H9 (cell line): Measurements from ENCODE around the gene WASHC2C. TPM values are rescaled to one million over a fixed set of nuclear protein-coding genes. Genes with fewer than 3 reads are reported as not detected.
"Not testable (repeated sequence)": the region's sequence is repeated elsewhere in the genome, so short reads cannot be mapped to it uniquely, and the experiment has no call there.

Experiments used
- DNase-seq: peaks from one replicate; pipeline ENCODE4 v3.0.0-alpha.2; 2017
- H2AFZ ChIP-seq: one replicate; pipeline ENCODE4 v1.6.1; 2013; ENCODE audit warnings: mild to moderate bottlenecking, low read length, control low read depth, moderate library complexity
- H2AK5ac ChIP-seq: 2 replicates; pipeline ENCODE4 v1.6.1; 2013; ENCODE audit warnings: low read length, control low read depth, mixed read lengths; ENCODE audit not compliant: insufficient read length
- H2BK120ac ChIP-seq: one replicate; pipeline ENCODE4 v1.6.1; 2013; ENCODE audit warnings: low read depth, mild to moderate bottlenecking, low read length, control low read depth, inconsistent platforms; ENCODE audit not compliant: poor library complexity, severe bottlenecking
- H2BK12ac ChIP-seq: 2 replicates; pipeline ENCODE4 v1.6.1; 2013; ENCODE audit warnings: low read length, control low read depth, mixed read lengths, low read depth; ENCODE audit not compliant: insufficient read length
- H2BK15ac ChIP-seq: 2 replicates; pipeline ENCODE4 v1.6.1; 2013; ENCODE audit warnings: low read depth, low read length, control low read depth
- H2BK20ac ChIP-seq: one replicate; pipeline ENCODE4 v1.6.1; 2013; ENCODE audit warnings: low read depth, mild to moderate bottlenecking, low read length, control low read depth, inconsistent platforms; ENCODE audit not compliant: poor library complexity, severe bottlenecking
- H2BK5ac ChIP-seq: 2 replicates; pipeline ENCODE4 v1.6.1; 2013; ENCODE audit warnings: low read length, control low read depth, mixed read lengths; ENCODE audit not compliant: insufficient read length
- H3K14ac ChIP-seq: 2 replicates; pipeline ENCODE4 v1.6.1; 2013; ENCODE audit warnings: low read length, control low read depth; ENCODE audit not compliant: insufficient read depth
- H3K18ac ChIP-seq: 2 replicates; pipeline ENCODE4 v1.6.1; 2013; ENCODE audit warnings: low read depth, mild to moderate bottlenecking, mixed read lengths, low read length, control low read depth; ENCODE audit not compliant: insufficient read length
- H3K23ac ChIP-seq: 2 replicates; pipeline ENCODE4 v1.6.1; 2013; ENCODE audit warnings: low read length, control low read depth, mixed read lengths, low read depth; ENCODE audit not compliant: insufficient read length
- H3K23me2 ChIP-seq: 2 replicates; pipeline ENCODE4 v1.6.1; 2013; ENCODE audit warnings: low read depth, mild to moderate bottlenecking, mixed read lengths, low read length, control low read depth; ENCODE audit not compliant: insufficient read length, poor library complexity, severe bottlenecking
- H3K27ac ChIP-seq: 2 replicates; pipeline ENCODE4 v1.5.1; 2013; ENCODE audit warnings: low read length, control low read depth, mixed read lengths, low read depth; ENCODE audit not compliant: insufficient read length
- H3K27me3 ChIP-seq: 2 replicates; pipeline ENCODE4 v1.6.1; 2013; ENCODE audit warnings: low read length, control low read depth, inconsistent platforms; ENCODE audit not compliant: insufficient read depth
- H3K4ac ChIP-seq: 2 replicates; pipeline ENCODE4 v1.6.1; 2013; ENCODE audit warnings: low read depth, mild to moderate bottlenecking, control low read depth, inconsistent platforms, low read length, moderate library complexity
- H3K4me1 ChIP-seq: 2 replicates; pipeline ENCODE4 v1.6.1; 2013; ENCODE audit warnings: low read length, control low read depth, inconsistent platforms; ENCODE audit not compliant: insufficient read depth
- H3K4me2 ChIP-seq: 2 replicates; pipeline ENCODE4 v1.6.1; 2013; ENCODE audit warnings: low read length, control low read depth, mixed read lengths; ENCODE audit not compliant: insufficient read length, insufficient read depth
- H3K56ac ChIP-seq: 2 replicates; pipeline ENCODE4 v1.6.1; 2013; ENCODE audit warnings: low read depth, mild to moderate bottlenecking, mixed read lengths, low read length, control low read depth; ENCODE audit not compliant: insufficient read length
- H3K79me1 ChIP-seq: 2 replicates; pipeline ENCODE4 v1.6.1; 2013; ENCODE audit warnings: low read depth, mild to moderate bottlenecking, moderate library complexity, low read length, control low read depth, inconsistent platforms; ENCODE audit not compliant: insufficient read depth, poor library complexity, severe bottlenecking
- H3K79me2 ChIP-seq: 2 replicates; pipeline ENCODE4 v1.6.1; 2013; ENCODE audit warnings: low read length, control low read depth, inconsistent platforms; ENCODE audit not compliant: insufficient read depth
- H3K9ac ChIP-seq: 2 replicates; pipeline ENCODE4 v1.6.1; 2013; ENCODE audit warnings: low read length, control low read depth, mixed read lengths; ENCODE audit not compliant: insufficient read length; ENCODE audit errors: extremely low read depth
- H3K9me3 ChIP-seq: one replicate; pipeline ENCODE4 v1.6.1; 2013; ENCODE audit warnings: low read depth, low read length, inconsistent platforms; ENCODE audit not compliant: control insufficient read depth
- H3T11ph ChIP-seq: one replicate; pipeline ENCODE4 v1.6.1; 2013; ENCODE audit warnings: mild to moderate bottlenecking, low read length, control low read depth, inconsistent platforms
- H4K20me1 ChIP-seq: one replicate; pipeline ENCODE4 v1.6.1; 2013; ENCODE audit not compliant: control insufficient read depth, insufficient read length, insufficient read depth
- H4K5ac ChIP-seq: 2 replicates; pipeline ENCODE4 v1.6.1; 2013; ENCODE audit warnings: low read depth, mild to moderate bottlenecking, mixed read lengths, low read length, control low read depth; ENCODE audit not compliant: insufficient read length
- H4K8ac ChIP-seq: replicated peaks from 2 replicates; pipeline ENCODE4 v1.6.1; 2013; ENCODE audit warnings: low read length, control low read depth, mixed read lengths, low read depth; ENCODE audit not compliant: insufficient read length
- H4K91ac ChIP-seq: 2 replicates; pipeline ENCODE4 v1.6.1; 2013; ENCODE audit warnings: low read depth, mild to moderate bottlenecking, moderate library complexity, mixed read lengths, low read length, control low read depth; ENCODE audit not compliant: insufficient read length
- H3K27ac Mint-ChIP-seq, 3 experiments: 2 replicates in 2 of 3; 3 replicates in 1 of 3; pipeline ENCODE4 v1.8.0; 2020 to 2021; ENCODE audit warnings: mixed read lengths in 3 of 3, mild to moderate bottlenecking in 1 of 3, moderate library complexity in 1 of 3
- H3K27me3 Mint-ChIP-seq: 2 replicates; pipeline ENCODE4 v1.8.0; 2021; ENCODE audit warnings: low read depth, mild to moderate bottlenecking, moderate library complexity, mixed read lengths
- H3K36me3 Mint-ChIP-seq, 3 experiments: 2 replicates in 2 of 3; 3 replicates in 1 of 3; pipeline ENCODE4 v1.8.0; 2020 to 2021; ENCODE audit warnings: low read depth in 3 of 3, mixed read lengths in 3 of 3; ENCODE audit not compliant: insufficient read depth in 1 of 3
- H3K4me1 Mint-ChIP-seq, 2 experiments: 2 replicates each; pipeline ENCODE4 v1.8.0; 2020; ENCODE audit warnings: mixed read lengths in 2 of 2
- H3K4me3 Mint-ChIP-seq, 2 experiments: 2 replicates in 1 of 2; 3 replicates in 1 of 2; pipeline ENCODE4 v1.8.0; 2020 to 2021; ENCODE audit warnings: mild to moderate bottlenecking in 2 of 2, mixed read lengths in 2 of 2, moderate library complexity in 1 of 2
- H3K9me3 Mint-ChIP-seq, 2 experiments: 2 replicates in 1 of 2; 3 replicates in 1 of 2; pipeline ENCODE4 v1.8.0; 2020; ENCODE audit warnings: mild to moderate bottlenecking in 2 of 2, mixed read lengths in 2 of 2, moderate library complexity in 1 of 2
- WGBS: extraction: QIAGEN DNeasy Blood & Tissue Kit; methylation state at CpG from one replicate; pipeline ENCODE4 v1.1.7; 2013; ENCODE audit warnings: missing lambda C conversion rate, low lambda C conversion rate, mixed read lengths; ENCODE audit not compliant: insufficient read length; ENCODE audit errors: extremely low coverage; 5-methylcytosine and 5-hydroxymethylcytosine counted together
- total RNA-seq: library from RNA; stranded (reverse); gene quantifications from 2 replicates; pipeline ENCODE4 v1.2.1, GENCODE V29; 2021

The WASHC2C gene
- total RNA-seq, 1 experiment from 2014 or later: 36.7 TPM

DNA sequence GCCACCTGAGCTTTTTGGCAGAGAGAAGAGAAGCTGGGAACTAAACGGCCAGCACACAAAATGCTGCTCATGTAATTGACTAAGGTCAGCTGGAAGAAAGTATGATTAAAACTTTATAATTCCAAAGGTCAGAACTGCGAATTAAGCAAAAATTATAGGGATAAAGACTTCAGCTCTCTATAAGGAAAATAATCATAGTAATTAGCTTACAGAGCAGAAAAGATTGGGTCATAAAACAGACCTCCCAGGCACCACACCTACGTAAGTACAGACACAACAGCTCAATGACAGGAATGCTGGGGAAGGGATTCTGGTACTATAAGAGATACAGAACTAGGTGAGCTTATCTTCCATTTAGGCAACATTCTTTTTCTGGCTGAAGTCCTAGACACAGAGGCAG, 10.0 kb upstream of the WASHC2C start:
- not testable (repeated sequence) for H3K27ac ChIP-seq, H3K4ac ChIP-seq, DNase-seq, H3K56ac ChIP-seq, H2BK12ac ChIP-seq, H3K79me2 ChIP-seq, H3K9me3 Mint-ChIP-seq, H3K4me3 Mint-ChIP-seq, H3K36me3 Mint-ChIP-seq, H3K4me1 Mint-ChIP-seq, H3K23ac ChIP-seq, H3K18ac ChIP-seq, H3K23me2 ChIP-seq, H3K9me3 ChIP-seq, H3K27me3 ChIP-seq, H2BK15ac ChIP-seq, H3K14ac ChIP-seq, H4K8ac ChIP-seq, H2BK5ac ChIP-seq, H3K4me2 ChIP-seq, H2AFZ ChIP-seq, H3K9ac ChIP-seq, H3T11ph ChIP-seq, H2BK120ac ChIP-seq, H2BK20ac ChIP-seq, H4K91ac ChIP-seq, H4K5ac ChIP-seq, H2AK5ac ChIP-seq, H3K79me1 ChIP-seq, H4K20me1 ChIP-seq, H3K4me1 ChIP-seq, H3K27ac Mint-ChIP-seq
- peaks cover 36% of the 10 kb centered on the region for H3K27me3 Mint-ChIP-seq
- WGBS: no CpG with 5 or more reads among the region's 3 CpGs

DNA sequence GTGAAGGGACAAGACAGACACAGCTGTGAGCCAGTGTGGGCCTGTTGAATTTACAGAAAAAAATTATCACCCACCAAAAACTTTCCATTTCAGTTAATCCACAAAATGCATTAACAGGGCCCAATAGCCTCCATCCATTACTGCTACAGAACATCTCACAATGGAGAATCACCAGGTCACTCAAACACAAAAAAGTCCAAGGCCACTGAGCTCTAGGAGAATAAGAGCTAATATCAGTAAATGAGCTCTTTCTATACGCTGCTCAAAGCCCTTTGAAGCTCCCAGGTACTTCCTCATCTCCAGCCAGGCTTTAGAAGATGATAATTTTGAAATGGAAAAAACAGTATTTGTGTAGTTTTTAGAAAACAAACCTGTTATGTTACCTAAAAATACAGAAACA, 9.4 kb upstream of the WASHC2C start:
- WGBS: no CpG with 5 or more reads among the region's 1 CpG
- H2BK20ac ChIP-seq: not testable (repeated sequence)

More for the DNA sequence above, 9.4 kb upstream of the WASHC2C start:
- peaks cover 36% of the 10 kb centered on the region for H3K27me3 Mint-ChIP-seq
- not testable (repeated sequence) for H3K23ac ChIP-seq, H3K14ac ChIP-seq, H3K4me2 ChIP-seq, H4K8ac ChIP-seq, H2BK15ac ChIP-seq, H3K4me3 Mint-ChIP-seq, H3K4ac ChIP-seq, H3K18ac ChIP-seq, H3K36me3 Mint-ChIP-seq, H2BK5ac ChIP-seq, H3K9me3 ChIP-seq, H3K9me3 Mint-ChIP-seq, H4K91ac ChIP-seq, DNase-seq, H2BK12ac ChIP-seq, H4K5ac ChIP-seq, H2AK5ac ChIP-seq, H3T11ph ChIP-seq, H3K56ac ChIP-seq, H3K23me2 ChIP-seq, H3K4me1 Mint-ChIP-seq, H3K9ac ChIP-seq, H4K20me1 ChIP-seq, H3K79me1 ChIP-seq, H3K79me2 ChIP-seq, H3K27me3 ChIP-seq, H2AFZ ChIP-seq, H3K27ac Mint-ChIP-seq, H2BK120ac ChIP-seq, H3K4me1 ChIP-seq, H3K27ac ChIP-seq
